GM23248 (cell line): ENCODE results near the gene ZBTB16. TPM values are rescaled to one million over a fixed set of nuclear protein-coding genes. Genes with fewer than 3 reads are reported as not detected.

Experiments
- DNase-seq: peaks from one replicate; pipeline ENCODE4 v3.0.0-alpha.2; 2015
- H2AFZ ChIP-seq: fragments of 200-600 bp; sonication (generic); 2 replicates; pipeline ENCODE4 v1.6.1; 2016; ENCODE audit warnings: antibody characterized with exemption
- H3F3A ChIP-seq: fragments of 200-600 bp; sonication (generic); 2 replicates; pipeline ENCODE4 v1.6.1; 2016; ENCODE audit warnings: mild to moderate bottlenecking, antibody characterized with exemption, mixed run types; ENCODE audit not compliant: insufficient read depth
- H3K27ac ChIP-seq: fragments of 200-600 bp; sonication (generic); 2 replicates; pipeline ENCODE4 v1.5.1; 2016; ENCODE audit warnings: mild to moderate bottlenecking
- H3K27me3 ChIP-seq: fragments of 200-600 bp; sonication (generic); replicated peaks from 2 replicates; pipeline ENCODE4 v1.6.1; 2016; ENCODE audit warnings: mild to moderate bottlenecking; ENCODE audit not compliant: insufficient read depth
- H3K36me3 ChIP-seq: fragments of 200-600 bp; sonication (generic); 2 replicates; pipeline ENCODE4 v1.6.1; 2016; ENCODE audit warnings: low read depth, mild to moderate bottlenecking
- H3K4me1 ChIP-seq: fragments of 200-600 bp; sonication (generic); 2 replicates; pipeline ENCODE4 v1.6.1; 2016; ENCODE audit warnings: mild to moderate bottlenecking; ENCODE audit not compliant: insufficient read depth
- H3K4me2 ChIP-seq: fragments of 200-600 bp; sonication (generic); one replicate; pipeline ENCODE4 v1.6.1; 2016; ENCODE audit warnings: mild to moderate bottlenecking; ENCODE audit not compliant: unreplicated experiment
- H3K4me3 ChIP-seq: fragments of 200-600 bp; sonication (generic); 2 replicates; pipeline ENCODE4 v1.5.1; 2016; ENCODE audit warnings: mild to moderate bottlenecking
- H3K79me2 ChIP-seq: fragments of 200-600 bp; sonication (generic); 2 replicates; pipeline ENCODE4 v1.6.1; 2016; ENCODE audit warnings: mild to moderate bottlenecking; ENCODE audit not compliant: insufficient read depth
- H3K9ac ChIP-seq: fragments of 200-600 bp; sonication (generic); 2 replicates; pipeline ENCODE4 v1.6.1; 2016; ENCODE audit warnings: mild to moderate bottlenecking
- H3K9me2 ChIP-seq: fragments of 200-600 bp; sonication (generic); 2 replicates; pipeline ENCODE4 v1.6.1; 2016; ENCODE audit warnings: mixed run types, mild to moderate bottlenecking, moderate library complexity; ENCODE audit not compliant: insufficient read depth
- H3K9me3 ChIP-seq: fragments of 200-600 bp; sonication (generic); one replicate; pipeline ENCODE4 v1.6.1; 2017; ENCODE audit warnings: low read depth
- H4K20me1 ChIP-seq: fragments of 200-600 bp; sonication (generic); 2 replicates; pipeline ENCODE4 v1.6.0; 2016; ENCODE audit not compliant: insufficient read depth
- EZH2 ChIP-seq: fragments of 200-600 bp; sonication (generic); IDR thresholded peaks from 2 replicates; pipeline ENCODE4 v1.6.1; 2018; ENCODE audit warnings: antibody characterized with exemption, mild to moderate bottlenecking; ENCODE audit not compliant: insufficient read depth, poor library complexity, severe bottlenecking
- EZH2phosphoT487 ChIP-seq: fragments of 200-600 bp; sonication (generic); IDR thresholded peaks from 2 replicates; pipeline ENCODE4 v1.6.1; 2018; ENCODE audit warnings: antibody characterized with exemption, moderate library complexity, mild to moderate bottlenecking, low read depth; ENCODE audit not compliant: insufficient read depth
- WGBS, 2 experiments: methylation state at CpG; one replicate each; pipeline ENCODE4 v1.1.6; 2015 to 2017; ENCODE audit warnings: low lambda C conversion rate in 2 of 2, low coverage in 1 of 2; ENCODE audit errors: missing lambda C conversion rate in 2 of 2; 5-methylcytosine and 5-hydroxymethylcytosine counted together
- in situ Hi-C: fragments of 300-500 bp; cut with MboI; formaldehyde crosslinking; loops from 2 replicates; pipeline ENCODE4 v1.15.0; 2020
- polyA plus RNA-seq: library from polyadenylated mRNA; unstranded; fragments of >200 nt; fragmentation: Nextera tagmentation; extraction: Ambion mirVana; gene quantifications from 2 replicates; pipeline ENCODE4 v1.2.1, GENCODE V29; 2016
- total RNA-seq: library from RNA; depleted of rRNA; stranded (reverse); fragments of >200 nt; shearing (Covaris generic); gene quantifications from 2 replicates; pipeline ENCODE4 v1.2.3, GENCODE V29; 2014; rRNA removed

Gene ZBTB16
- total RNA-seq, result not detected in 2 replicates
- polyA plus RNA-seq, result not detected in 2 replicates

DNA sequence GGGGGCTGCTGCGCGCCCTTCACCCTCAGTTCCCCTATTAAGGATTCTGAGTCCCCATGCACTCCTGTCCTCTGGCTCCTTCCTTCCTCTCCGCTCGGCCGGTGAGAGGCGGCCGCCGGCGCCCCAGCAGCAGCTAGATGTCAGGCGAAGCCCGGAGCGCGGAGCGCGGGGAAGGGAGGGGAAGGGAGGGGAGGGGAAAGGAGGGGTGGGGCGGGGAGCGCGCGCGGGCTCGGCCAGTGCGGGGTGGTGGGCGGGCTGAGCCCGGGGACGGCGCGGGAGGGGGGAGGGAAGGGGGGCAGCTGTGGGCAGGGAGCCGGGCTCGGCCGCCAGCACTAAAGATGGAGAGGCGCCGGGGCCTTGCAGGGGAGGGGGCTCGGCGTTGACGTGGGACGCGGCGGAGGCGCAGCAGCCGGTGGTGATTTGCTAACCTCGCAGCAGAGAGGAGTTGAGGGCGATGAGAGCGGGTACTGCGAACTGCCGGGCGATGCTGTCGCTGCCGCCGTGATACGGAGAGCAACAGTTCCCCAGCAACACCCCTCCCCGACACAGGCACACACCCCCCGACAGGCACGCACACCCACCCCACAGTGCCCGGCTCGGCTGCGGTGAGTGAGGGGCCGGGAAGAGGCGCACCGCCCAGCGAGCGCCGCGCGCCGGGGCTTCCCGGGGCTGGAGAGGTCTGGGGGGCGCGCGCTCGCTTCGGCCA is at the start of gene ZBTB16:
Gene ZBTB16, plus strand, starts transcription at position 434 of the 706 bp plus-strand sequence. CDS start 3,590 bp downstream, outside the sequence.
- Histone ChIP-seq H2AFZ (peak within 1 kb of the TSS; percentile 81), H3K27ac (no peak within 1 kb of the TSS), H3K79me2 (no peaks in the 10 kb centered on the region), H3K4me2 (peak within 1 kb of the TSS; percentile 79), H3K9me3 (no peaks in the 10 kb centered on the region), H3F3A (no peaks in the 10 kb centered on the region), H4K20me1 (no peaks in the 10 kb centered on the region), H3K4me1 (no peaks in the 10 kb centered on the region), H3K9me2 (no peaks in the 10 kb centered on the region), H3K9ac (no peak within 1 kb of the TSS), H3K27me3 (peaks cover 37% of the 10 kb centered on the region), H3K4me3 (peak within 1 kb of the TSS; percentile 74), H3K36me3 (no peaks in the 10 kb centered on the region)
- WGBS, 2 experiments, result 0 to 2% methylated on average over 35 to 55 of the region's 71 CpGs
- in situ Hi-C loops, result no loop called here
- 0 out of 2 replicates have a peak, but pooled peaks have one; percentile 4 for TF ChIP-seq EZH2phosphoT487
- peak; percentile 31 for TF ChIP-seq EZH2
- DNase-seq, result peak; percentile 37

DNA sequence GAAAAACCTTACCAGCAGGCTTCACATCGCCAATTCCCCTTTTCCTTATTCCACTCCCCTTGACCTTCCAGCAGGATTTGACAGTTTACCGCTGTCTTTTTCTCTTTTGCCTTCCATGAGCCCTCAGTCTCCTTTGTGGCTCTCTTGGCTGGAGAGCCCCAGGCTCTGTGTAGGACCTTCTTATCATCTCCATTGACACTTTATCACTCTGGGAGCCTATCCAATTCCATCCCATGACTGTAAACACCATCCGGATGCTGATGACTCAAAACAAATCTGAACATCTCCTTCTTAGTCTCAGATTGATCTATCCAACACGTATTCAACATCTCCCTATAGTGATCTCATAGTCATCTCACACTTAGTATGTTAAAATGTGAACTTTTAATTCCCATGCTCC is 48.6 kb upstream of the ZBTB16 start:
- Histone ChIP-seq H4K20me1 (no peaks in the 10 kb centered on the region), H3K27ac (no peak overlapping the region), H3F3A (no peaks in the 10 kb centered on the region), H3K79me2 (no peaks in the 10 kb centered on the region), H3K4me2 (no peak overlapping the region), H3K4me3 (no peak overlapping the region), H3K9me3 (no peaks in the 10 kb centered on the region), H3K9me2 (no peaks in the 10 kb centered on the region), H3K4me1 (no peaks in the 10 kb centered on the region), H2AFZ (no peak overlapping the region), H3K36me3 (no peaks in the 10 kb centered on the region), H3K9ac (no peak overlapping the region), H3K27me3 (peaks cover 20% of the 10 kb centered on the region; the same call in 1 of the 2 replicates)
- in situ Hi-C loops, result no loop called here
- no peak for DNase-seq
- no peak for TF ChIP-seq EZH2
- no peak for TF ChIP-seq EZH2phosphoT487
- 59% methylated on average over 4 of the region's 4 CpGs for WGBS, 2 experiments

GRCh38 chr11:114011443-114011842 is 48.1 kb upstream of the ZBTB16 start:
- no peak for DNase-seq
- Histone ChIP-seq H3K4me3 (no peak overlapping the region), H2AFZ (no peak overlapping the region), H3K27me3 (peaks cover 20% of the 10 kb centered on the region; the same call in 1 of the 2 replicates), H3K9ac (no peak overlapping the region), H3K4me2 (no peak overlapping the region), H4K20me1 (no peaks in the 10 kb centered on the region), H3K4me1 (no peaks in the 10 kb centered on the region), H3K27ac (no peak overlapping the region), H3K36me3 (no peaks in the 10 kb centered on the region), H3F3A (no peaks in the 10 kb centered on the region), H3K9me2 (no peaks in the 10 kb centered on the region), H3K79me2 (no peaks in the 10 kb centered on the region), H3K9me3 (no peaks in the 10 kb centered on the region)
- WGBS, 2 experiments, result 6 to 15% methylated on average over 2 of the region's 2 CpGs
- in situ Hi-C loops, result no loop called here
- TF ChIP-seq EZH2, result no peak
- no peak for TF ChIP-seq EZH2phosphoT487

DNA sequence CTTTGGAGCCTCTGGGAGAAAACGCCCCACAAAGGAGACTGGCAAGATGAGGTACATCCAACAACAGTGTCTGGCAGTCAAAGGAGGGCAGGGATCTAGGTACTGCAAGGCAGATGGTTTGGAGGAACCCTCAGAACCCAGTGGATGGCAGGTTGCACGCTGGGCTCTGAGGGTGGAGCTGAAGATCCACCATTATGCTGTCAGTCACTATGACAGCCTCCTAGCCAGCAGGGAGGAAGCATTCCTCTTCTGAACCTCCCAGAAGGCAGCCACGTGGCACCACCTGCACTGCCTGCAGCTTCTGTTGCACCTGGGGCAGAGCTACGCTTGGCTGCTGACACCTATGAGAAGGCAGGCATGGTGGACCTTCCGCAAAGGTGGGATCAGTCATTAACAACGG is 44.4 kb upstream of the ZBTB16 start:
- in situ Hi-C loops, result no loop called here
- Histone ChIP-seq H3K9me2 (no peaks in the 10 kb centered on the region), H3F3A (no peaks in the 10 kb centered on the region), H3K9me3 (no peaks in the 10 kb centered on the region), H4K20me1 (no peaks in the 10 kb centered on the region), H3K27ac (no peak overlapping the region), H3K36me3 (no peaks in the 10 kb centered on the region), H3K27me3 (peaks cover 7% of the 10 kb centered on the region; the same call in 1 of the 2 replicates), H3K9ac (no peak overlapping the region), H3K4me1 (0 out of 2 replicates have a peak, but pooled peaks cover 5% of the 10 kb centered on the region), H3K4me3 (no peak overlapping the region), H3K79me2 (no peaks in the 10 kb centered on the region), H2AFZ (no peak overlapping the region), H3K4me2 (no peak overlapping the region)
- 39% methylated on average over 6 of the region's 6 CpGs for WGBS, 2 experiments
- no peak for TF ChIP-seq EZH2phosphoT487
- TF ChIP-seq EZH2, result no peak
- no peak for DNase-seq
